HUES6 (cell line): ENCODE data around the gene DDIT4.
"Not testable (repeated sequence)": the region's sequence is repeated elsewhere in the genome, so short reads cannot be mapped to it uniquely, and the experiment has no call there.

ENCODE experiments used
- H3K27ac ChIP-seq: 2 replicates; pipeline ENCODE4 v1.7.0; 2013; ENCODE audit warnings: low read depth, mild to moderate bottlenecking, low read length, inconsistent platforms
- H3K27me3 ChIP-seq: 2 replicates; pipeline ENCODE4 v1.6.1; 2013; ENCODE audit warnings: low read length; ENCODE audit not compliant: control insufficient read depth, insufficient read depth
- H3K36me3 ChIP-seq: 2 replicates; pipeline ENCODE4 v1.6.1; 2013; ENCODE audit warnings: low read length; ENCODE audit not compliant: control insufficient read depth, insufficient read depth
- H3K4me1 ChIP-seq: 2 replicates; pipeline ENCODE4 v1.6.1; 2013; ENCODE audit warnings: low read length; ENCODE audit not compliant: control insufficient read depth, insufficient read depth
- H3K4me3 ChIP-seq: 2 replicates; pipeline ENCODE4 v1.5.1; 2013; ENCODE audit warnings: low read depth, low read length
- H3K9ac ChIP-seq: one replicate; pipeline ENCODE4 v1.6.1; 2013; ENCODE audit warnings: mild to moderate bottlenecking, low read length
- H3K9me3 ChIP-seq: 2 replicates; pipeline ENCODE4 v1.6.1; 2013; ENCODE audit warnings: low read depth, low read length; ENCODE audit not compliant: control insufficient read depth, insufficient read depth

DDIT4 gene

GRCh38 chr10:72238392-72239175, 35.1 kb upstream of the DDIT4 start:
- H3K27ac ChIP-seq: no peak overlapping the region
- H3K9ac ChIP-seq: no peak overlapping the region
- H3K4me1 ChIP-seq: peaks cover 5% of the 10 kb centered on the region
- no peaks in the 10 kb centered on the region for H3K27me3 ChIP-seq
- no peaks in the 10 kb centered on the region for H3K9me3 ChIP-seq
- no peak overlapping the region for H3K4me3 ChIP-seq
- H3K36me3 ChIP-seq: peaks cover 22% of the 10 kb centered on the region

GRCh38 chr10:72239409-72239808, 34.3 kb upstream of the DDIT4 start:
- Histone ChIP-seq H3K27me3 (no peaks in the 10 kb centered on the region), H3K9me3 (no peaks in the 10 kb centered on the region), H3K4me1 (peaks cover 5% of the 10 kb centered on the region), H3K9ac (no peak overlapping the region), H3K4me3 (no peak overlapping the region), H3K36me3 (peaks cover 18% of the 10 kb centered on the region), H3K27ac (no peak overlapping the region)

GRCh38 chr10:72240371-72240770, 33.4 kb upstream of the DDIT4 start:
- Histone ChIP-seq H3K27ac (no peak overlapping the region), H3K4me3 (no peak overlapping the region), H3K9me3 (no peaks in the 10 kb centered on the region), H3K9ac (no peak overlapping the region), H3K36me3 (peaks cover 12% of the 10 kb centered on the region), H3K4me1 (peaks cover 11% of the 10 kb centered on the region), H3K27me3 (no peaks in the 10 kb centered on the region)

- Histone ChIP-seq H3K27me3 (no peaks in the 10 kb centered on the region), H3K9ac (no peak overlapping the region), H3K4me1 (peaks cover 11% of the 10 kb centered on the region), H3K27ac (no peak overlapping the region), H3K9me3 (no peaks in the 10 kb centered on the region), H3K4me3 (no peak overlapping the region), H3K36me3 (0 out of 2 replicates have a peak, but pooled peaks cover 3% of the 10 kb centered on the region)
These were observed 32.0 kb upstream of the DDIT4 start for GRCh38 chr10:72241691-72242252.

GRCh38 chr10:72242675-72243074, 31.0 kb upstream of the DDIT4 start:
- Histone ChIP-seq H3K27me3 (no peaks in the 10 kb centered on the region), H3K36me3 (no peaks in the 10 kb centered on the region), H3K4me3 (no peak overlapping the region), H3K27ac (no peak overlapping the region), H3K9ac (no peak overlapping the region), H3K4me1 (peaks cover 14% of the 10 kb centered on the region), H3K9me3 (no peaks in the 10 kb centered on the region)

- no peak overlapping the region for H3K9ac ChIP-seq
- H3K9me3 ChIP-seq: no peaks in the 10 kb centered on the region
- H3K27me3 ChIP-seq: no peaks in the 10 kb centered on the region
- H3K4me1 ChIP-seq: peaks cover 26% of the 10 kb centered on the region
- H3K27ac ChIP-seq: no peak overlapping the region
- no peaks in the 10 kb centered on the region for H3K36me3 ChIP-seq
- no peak overlapping the region for H3K4me3 ChIP-seq
These were observed 29.8 kb upstream of the DDIT4 start for GRCh38 chr10:72243822-72244437.

GRCh38 chr10:72244573-72245038, 29.1 kb upstream of the DDIT4 start:
- Histone ChIP-seq H3K9me3 (no peaks in the 10 kb centered on the region), H3K4me3 (no peak overlapping the region), H3K9ac (no peak overlapping the region), H3K36me3 (no peaks in the 10 kb centered on the region), H3K4me1 (peaks cover 28% of the 10 kb centered on the region), H3K27me3 (no peaks in the 10 kb centered on the region), H3K27ac (no peak overlapping the region)

- Histone ChIP-seq H3K9ac (no peak overlapping the region), H3K36me3 (no peaks in the 10 kb centered on the region), H3K4me1 (peaks cover 28% of the 10 kb centered on the region), H3K9me3 (no peaks in the 10 kb centered on the region), H3K4me3 (no peak overlapping the region), H3K27ac (no peak overlapping the region), H3K27me3 (no peaks in the 10 kb centered on the region)
These were observed 27.7 kb upstream of the DDIT4 start for GRCh38 chr10:72245949-72246525.

GRCh38 chr10:72248468-72249151, 25.1 kb upstream of the DDIT4 start:
- H3K36me3 ChIP-seq: no peaks in the 10 kb centered on the region
- no peak overlapping the region; the same call in 1 of the 2 replicates for H3K27ac ChIP-seq
- no peak overlapping the region for H3K9ac ChIP-seq
- peaks cover 23% of the 10 kb centered on the region for H3K4me1 ChIP-seq
- no peaks in the 10 kb centered on the region for H3K9me3 ChIP-seq
- peak overlapping the region; percentile 30 for H3K4me3 ChIP-seq
- H3K27me3 ChIP-seq: no peaks in the 10 kb centered on the region

- H3K9ac ChIP-seq, H3K9me3 ChIP-seq, H3K36me3 ChIP-seq, H3K4me3 ChIP-seq, H3K27ac ChIP-seq, H3K27me3 ChIP-seq: not testable (repeated sequence)
- peaks cover 24% of the 10 kb centered on the region for H3K4me1 ChIP-seq
These were observed 24.4 kb upstream of the DDIT4 start for GRCh38 chr10:72249176-72249862.
